ENCODE data around the gene NUP42. TPM values are rescaled to one million over a fixed set of nuclear protein-coding genes. Genes with fewer than 3 reads are reported as not detected.

The NUP42 gene
- total and polyA plus RNA-seq, 2 of the 13 experiments (the other 11 are each of a cell fraction or from before 2014, with no cell fraction given): 32.0 to 51.5 TPM

DNA sequence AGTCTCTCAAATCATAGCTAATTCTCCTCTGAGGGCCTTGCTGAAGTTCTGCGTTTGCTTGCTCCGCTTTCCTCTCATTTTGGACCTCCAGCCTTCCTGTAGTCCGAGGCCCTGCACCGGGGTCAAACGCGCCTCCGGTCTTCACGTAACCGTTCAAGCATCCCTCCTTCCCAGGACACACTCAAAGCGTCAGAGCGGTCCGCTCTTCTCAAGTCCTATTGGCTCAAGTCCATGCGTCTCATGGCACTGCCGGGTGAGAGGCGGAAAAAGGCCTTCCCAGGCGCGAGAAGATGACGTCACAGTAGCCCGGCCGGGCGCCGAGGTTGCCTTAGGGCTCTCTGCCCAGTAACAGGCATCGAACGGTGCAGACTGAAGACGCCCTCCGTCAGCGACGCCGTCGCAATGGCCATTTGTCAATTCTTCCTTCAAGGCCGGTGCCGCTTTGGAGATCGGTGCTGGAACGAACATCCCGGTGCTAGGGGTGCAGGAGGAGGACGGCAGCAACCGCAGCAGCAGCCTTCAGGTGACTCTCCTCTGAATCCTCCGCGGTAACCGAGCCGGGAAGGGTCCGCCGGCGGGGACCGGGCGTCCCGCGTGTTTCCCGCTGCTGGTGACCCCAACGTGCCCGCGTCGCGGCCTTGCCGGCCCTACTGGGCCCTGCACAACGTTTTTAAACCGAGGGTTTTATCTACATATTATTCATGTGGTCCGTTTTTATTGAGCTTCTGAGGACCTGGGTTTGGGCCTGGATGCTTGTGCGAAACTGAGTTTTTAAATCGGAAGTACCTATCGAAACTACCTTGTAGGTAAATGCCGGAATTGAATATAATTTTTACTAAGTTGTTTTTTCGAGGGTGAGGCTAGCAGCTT, at the start of gene NUP42 (continued):
- peak; percentile 69; the same call in 1 of the 2 replicates for TF ChIP-seq MTA1 (CRISPR knock-in tag; IDR thresholded peaks at IDR 0.05; ENCODE audit: borderline replicate concordance)
- peak; percentile 88 for TF ChIP-seq RXRA (CRISPR knock-in tag; IDR thresholded peaks at IDR 0.05)
- TF ChIP-seq, protein P1, sequence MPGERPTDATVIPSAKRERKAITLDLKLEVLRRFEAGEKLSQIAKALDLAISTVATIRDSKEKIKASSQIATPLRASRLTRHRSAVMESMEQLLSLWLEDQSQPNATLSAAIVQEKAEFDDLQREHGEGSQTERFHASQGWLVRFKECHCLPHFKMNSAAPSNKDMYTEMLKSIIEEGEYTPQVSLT (CRISPR knock-in tag; IDR thresholded peaks at IDR 0.05; ENCODE audit: borderline replicate concordance, low read depth): no peak
- TF ChIP-seq, protein P2, sequence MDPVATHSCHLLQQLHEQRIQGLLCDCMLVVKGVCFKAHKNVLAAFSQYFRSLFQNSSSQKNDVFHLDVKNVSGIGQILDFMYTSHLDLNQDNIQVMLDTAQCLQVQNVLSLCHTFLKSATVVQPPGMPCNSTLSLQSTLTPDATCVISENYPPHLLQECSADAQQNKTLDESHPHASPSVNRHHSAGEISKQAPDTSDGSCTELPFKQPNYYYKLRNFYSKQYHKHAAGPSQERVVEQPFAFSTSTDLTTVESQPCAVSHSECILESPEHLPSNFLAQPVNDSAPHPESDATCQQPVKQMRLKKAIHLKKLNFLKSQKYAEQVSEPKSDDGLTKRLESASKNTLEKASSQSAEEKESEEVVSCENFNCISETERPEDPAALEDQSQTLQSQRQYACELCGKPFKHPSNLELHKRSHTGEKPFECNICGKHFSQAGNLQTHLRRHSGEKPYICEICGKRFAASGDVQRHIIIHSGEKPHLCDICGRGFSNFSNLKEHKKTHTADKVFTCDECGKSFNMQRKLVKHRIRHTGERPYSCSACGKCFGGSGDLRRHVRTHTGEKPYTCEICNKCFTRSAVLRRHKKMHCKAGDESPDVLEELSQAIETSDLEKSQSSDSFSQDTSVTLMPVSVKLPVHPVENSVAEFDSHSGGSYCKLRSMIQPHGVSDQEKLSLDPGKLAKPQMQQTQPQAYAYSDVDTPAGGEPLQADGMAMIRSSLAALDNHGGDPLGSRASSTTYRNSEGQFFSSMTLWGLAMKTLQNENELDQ (CRISPR knock-in tag; IDR thresholded peaks at IDR 0.05; ENCODE audit: borderline replicate concordance): no peak
- no peak for TF ChIP-seq ZSCAN25 (CRISPR knock-in tag; IDR thresholded peaks at IDR 0.05)
- TF ChIP-seq MLLT10 (CRISPR knock-in tag; IDR thresholded peaks at IDR 0.05): no peak
- no peak for TF ChIP-seq HOXA7 (CRISPR knock-in tag; IDR thresholded peaks at IDR 0.05)
- peak; percentile 93; the same call in 2 of the 3 replicates for TF ChIP-seq MXI1 (IDR thresholded peaks at IDR 0.05; ENCODE audit: borderline replicate concordance, low read depth, low read length)
- peak; percentile 16; the same call in 1 of the 2 replicates for TF ChIP-seq KDM1A (CRISPR knock-in tag; IDR thresholded peaks at IDR 0.05)
- no peak for TF ChIP-seq ZNF7 (CRISPR knock-in tag; IDR thresholded peaks at IDR 0.05)
- TF ChIP-seq, protein P3, sequence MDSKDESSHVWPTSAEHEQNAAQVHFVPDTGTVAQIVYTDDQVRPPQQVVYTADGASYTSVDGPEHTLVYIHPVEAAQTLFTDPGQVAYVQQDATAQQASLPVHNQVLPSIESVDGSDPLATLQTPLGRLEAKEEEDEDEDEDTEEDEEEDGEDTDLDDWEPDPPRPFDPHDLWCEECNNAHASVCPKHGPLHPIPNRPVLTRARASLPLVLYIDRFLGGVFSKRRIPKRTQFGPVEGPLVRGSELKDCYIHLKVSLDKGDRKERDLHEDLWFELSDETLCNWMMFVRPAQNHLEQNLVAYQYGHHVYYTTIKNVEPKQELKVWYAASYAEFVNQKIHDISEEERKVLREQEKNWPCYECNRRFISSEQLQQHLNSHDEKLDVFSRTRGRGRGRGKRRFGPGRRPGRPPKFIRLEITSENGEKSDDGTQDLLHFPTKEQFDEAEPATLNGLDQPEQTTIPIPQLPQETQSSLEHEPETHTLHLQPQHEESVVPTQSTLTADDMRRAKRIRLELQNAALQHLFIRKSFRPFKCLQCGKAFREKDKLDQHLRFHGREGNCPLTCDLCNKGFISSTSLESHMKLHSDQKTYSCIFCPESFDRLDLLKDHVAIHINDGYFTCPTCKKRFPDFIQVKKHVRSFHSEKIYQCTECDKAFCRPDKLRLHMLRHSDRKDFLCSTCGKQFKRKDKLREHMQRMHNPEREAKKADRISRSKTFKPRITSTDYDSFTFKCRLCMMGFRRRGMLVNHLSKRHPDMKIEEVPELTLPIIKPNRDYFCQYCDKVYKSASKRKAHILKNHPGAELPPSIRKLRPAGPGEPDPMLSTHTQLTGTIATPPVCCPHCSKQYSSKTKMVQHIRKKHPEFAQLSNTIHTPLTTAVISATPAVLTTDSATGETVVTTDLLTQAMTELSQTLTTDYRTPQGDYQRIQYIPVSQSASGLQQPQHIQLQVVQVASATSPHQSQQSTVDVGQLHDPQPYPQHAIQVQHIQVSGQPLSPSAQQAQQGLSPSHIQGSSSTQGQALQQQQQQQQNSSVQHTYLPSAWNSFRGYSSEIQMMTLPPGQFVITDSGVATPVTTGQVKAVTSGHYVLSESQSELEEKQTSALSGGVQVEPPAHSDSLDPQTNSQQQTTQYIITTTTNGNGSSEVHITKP (CRISPR knock-in tag; IDR thresholded peaks at IDR 0.05; ENCODE audit: low read depth): peak; percentile 73; the same call in 1 of the 2 replicates
- no peak for TF ChIP-seq ZNF138 (CRISPR knock-in tag; IDR thresholded peaks at IDR 0.05; ENCODE audit: low read depth)
- TF ChIP-seq, protein P4, sequence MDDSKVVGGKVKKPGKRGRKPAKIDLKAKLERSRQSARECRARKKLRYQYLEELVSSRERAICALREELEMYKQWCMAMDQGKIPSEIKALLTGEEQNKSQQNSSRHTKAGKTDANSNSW (CRISPR knock-in tag; IDR thresholded peaks at IDR 0.05; ENCODE audit: borderline replicate concordance): peak; percentile 36; the same call in 1 of the 2 replicates
- TF ChIP-seq ZNF263 (CRISPR knock-in tag; IDR thresholded peaks at IDR 0.05): no peak
- peak; percentile 58 for TF ChIP-seq ISL2 (CRISPR knock-in tag; IDR thresholded peaks at IDR 0.05)
- TF ChIP-seq FOXA1 (IDR thresholded peaks at IDR 0.05): no peak
- TF ChIP-seq FOXA1 (CRISPR knock-in tag; IDR thresholded peaks at IDR 0.05): peak; percentile 32; the same call in 1 of the 2 replicates
- TF ChIP-seq GTF2F1 (IDR thresholded peaks at IDR 0.05; ENCODE audit: low read length): no peak; the same call in 1 of the 2 replicates
- TF ChIP-seq REXO4 (CRISPR knock-in tag; IDR thresholded peaks at IDR 0.05; ENCODE audit: borderline replicate concordance): no peak
- peak; percentile 42; the same call in 1 of the 2 replicates for TF ChIP-seq NCOR1 (IDR thresholded peaks at IDR 0.05; ENCODE audit: borderline replicate concordance, low read length)
- TF ChIP-seq CEBPB (IDR thresholded peaks at IDR 0.05; ENCODE audit: borderline replicate concordance, low read depth, low read length): 0 out of 2 replicates have a peak, but pooled peaks have one; percentile 38
- TF ChIP-seq SOX6 (IDR thresholded peaks at IDR 0.05): no peak
- TF ChIP-seq SOX6 (CRISPR knock-in tag; IDR thresholded peaks at IDR 0.05): peak; percentile 45
- no peak for TF ChIP-seq ZNF33B (CRISPR knock-in tag; IDR thresholded peaks at IDR 0.05)

All from HepG2 (cell line).